ENCODE results near the gene CACNA2D4.

GRCh38 chr12:1758887-1759286 is 159.6 kb downstream of the CACNA2D4 start:
- TF ChIP-seq CTCF (IDR thresholded peaks at IDR 0.05 in 4 of 5, conservative IDR thresholded peaks at IDR 0.05 in 1 of 5) (no peak), POLR2A (IDR thresholded peaks at IDR 0.05) (no peak)
